A549 (cell line): ENCODE data around the gene CELSR1. TPM values are rescaled to one million over a fixed set of nuclear protein-coding genes. Genes with fewer than 3 reads are reported as not detected.

Experiments used
- ATAC-seq, 2 experiments: fragments of 200-7000 bp in 1 of 2; fragments of >200 bp in 1 of 2; cut with Nextera tagmentation in 1 of 2; cut with Tn5 transposase in 1 of 2; 3 replicates each; pipeline versions ENCODE4 v1.8.0 to v1.9.1; 2018 to 2020; ENCODE audit warnings: mild to moderate bottlenecking in 1 of 2, moderate library complexity in 1 of 2
- CTCF ChIA-PET: fragments of 300-600 bp; sonication (Branson Sonifier 250); formaldehyde crosslinking; extraction: SDS; loops from one replicate; lab custom pipeline; 2021; ENCODE audit warnings: antibody characterized with exemption, inconsistent platforms; lab: Yijun Ruan, JAX
- POLR2A ChIA-PET: fragments of 350-600 bp; formaldehyde crosslinking; extraction: SDS; loops from one replicate; lab custom pipeline; 2021; ENCODE audit warnings: antibody characterized with exemption, inconsistent platforms; lab: Yijun Ruan, JAX
- DNase-seq, 2 experiments: peaks; one replicate each; pipeline versions ENCODE4 v3.0.0 to v3.0.0-alpha.2; 2011 to 2016; ENCODE audit warnings: low read depth in 1 of 2, low spot score in 1 of 2
- FAIRE-seq: peaks from 2 replicates; lab custom pipeline; 2011; peaks lifted over from hg19 to GRCh38; lab: Jason Lieb, UNC
- H3K27ac ChIP-seq, 2 experiments: fragments of >200 bp; sonication (Bioruptor Twin); formaldehyde crosslinking; 3 replicates each; pipeline ENCODE4 v1.5.1; 2016 to 2017
- H3K4me1 ChIP-seq: fragments of >200 bp; sonication (Bioruptor Twin); formaldehyde crosslinking; 3 replicates; pipeline ENCODE4 v1.6.1; 2016
- H3K4me2 ChIP-seq: fragments of >200 bp; sonication (Bioruptor Twin); formaldehyde crosslinking; 3 replicates; pipeline ENCODE4 v1.6.1; 2016
- H3K4me3 ChIP-seq: fragments of >200 bp; sonication (Bioruptor Twin); formaldehyde crosslinking; 3 replicates; pipeline ENCODE4 v1.5.1; 2016
- H3K9me3 ChIP-seq: fragments of >200 bp; sonication (Bioruptor Twin); formaldehyde crosslinking; 3 replicates; pipeline ENCODE4 v1.6.1; 2016
- CHD4 ChIP-seq: fragments of 200-600 bp; sonication (generic); IDR thresholded peaks from 2 replicates; pipeline ENCODE4 v1.6.1; 2016; ENCODE audit warnings: antibody characterized with exemption, mild to moderate bottlenecking, borderline replicate concordance
- CTCF ChIP-seq: fragments of >200 bp; sonication (Bioruptor Twin); formaldehyde crosslinking; IDR thresholded peaks from 3 replicates; pipeline ENCODE4 v1.5.1; 2016
- EHMT2 ChIP-seq: fragments of 200-600 bp; sonication (generic); IDR thresholded peaks from 2 replicates; pipeline ENCODE4 v1.6.1; 2016; ENCODE audit warnings: antibody characterized with exemption, low read depth, mild to moderate bottlenecking, moderate library complexity
- ESRRA ChIP-seq: fragments of 150-350 bp; IDR thresholded peaks from 2 replicates; pipeline ENCODE4 v1.6.1; 2014; ENCODE audit warnings: mild to moderate bottlenecking, low read length, borderline replicate concordance
- FOSB ChIP-seq: fragments of 250-450 bp; sonication (Bioruptor Pico); IDR thresholded peaks from 2 replicates; pipeline ENCODE4 v1.5.0; 2020; ENCODE audit warnings: mild to moderate bottlenecking, moderate library complexity
- FOSL2 ChIP-seq, 2 experiments: fragments of 450-650 bp in 1 of 2; fragments of >200 bp in 1 of 2; sonication (Bioruptor Twin) in 1 of 2; formaldehyde crosslinking; IDR thresholded peaks; 2 replicates each; pipeline versions ENCODE4 v1.5.0 to v1.6.1; 2016 to 2020; ENCODE audit warnings: mild to moderate bottlenecking in 1 of 2, moderate library complexity in 1 of 2
- JUNB ChIP-seq: fragments of >200 bp; sonication (Bioruptor Twin); formaldehyde crosslinking; IDR thresholded peaks from 2 replicates; pipeline ENCODE4 v1.6.1; 2016
- KDM1A ChIP-seq: fragments of 200-600 bp; sonication (generic); IDR thresholded peaks from 2 replicates; pipeline ENCODE4 v1.6.1; 2016; ENCODE audit warnings: low read depth, mild to moderate bottlenecking
- MAFK ChIP-seq: fragments of 450-650 bp; IDR thresholded peaks from 2 replicates; pipeline ENCODE4 v1.6.1; 2014; ENCODE audit not compliant: partially characterized antibody
- MAZ ChIP-seq: fragments of 150-350 bp; IDR thresholded peaks from 2 replicates; pipeline ENCODE4 v1.6.1; 2014; ENCODE audit warnings: antibody characterized with exemption, low read depth, low read length, borderline replicate concordance
- NFE2L2 ChIP-seq: fragments of 150-350 bp; conservative IDR thresholded peaks from 2 replicates; pipeline ENCODE4 v1.6.1; 2014; ENCODE audit warnings: low read length
- NPAS2 ChIP-seq: fragments of 250-450 bp; sonication (Bioruptor Pico); IDR thresholded peaks from 2 replicates; pipeline ENCODE4 v1.8.0; 2022; ENCODE audit warnings: mild to moderate bottlenecking, moderate library complexity, borderline replicate concordance
- PHF8 ChIP-seq: fragments of 200-600 bp; sonication (generic); IDR thresholded peaks from 2 replicates; pipeline ENCODE4 v1.6.1; 2016; ENCODE audit warnings: low read depth, mild to moderate bottlenecking, antibody characterized with exemption, moderate library complexity, borderline replicate concordance
- RARB ChIP-seq: fragments of 250-450 bp; sonication (Bioruptor Pico); IDR thresholded peaks from 2 replicates; pipeline ENCODE4 v1.8.0; 2021; ENCODE audit warnings: mild to moderate bottlenecking, moderate library complexity
- RCOR1 ChIP-seq: fragments of 150-350 bp; IDR thresholded peaks from 2 replicates; pipeline ENCODE4 v1.6.1; 2014; ENCODE audit warnings: antibody characterized with exemption, low read length, low read depth
- SMC3 ChIP-seq: fragments of >200 bp; sonication (Bioruptor Twin); formaldehyde crosslinking; IDR thresholded peaks from 3 replicates; pipeline ENCODE4 v1.6.1; 2018; ENCODE audit warnings: inconsistent platforms
- TP53 ChIP-seq: fragments of 250-450 bp; sonication (Bioruptor Pico); IDR thresholded peaks from 2 replicates; pipeline ENCODE4 v1.5.0; 2021; ENCODE audit warnings: mild to moderate bottlenecking, moderate library complexity
- ZFP36 ChIP-seq: fragments of 450-650 bp; IDR thresholded peaks from 2 replicates; pipeline ENCODE4 v1.6.1; 2014; ENCODE audit warnings: borderline replicate concordance; ENCODE audit not compliant: partially characterized antibody
- ZSCAN20 ChIP-seq: fragments of 250-450 bp; sonication (Bioruptor Pico); IDR thresholded peaks from 2 replicates; pipeline ENCODE4 v1.8.0; 2022; ENCODE audit warnings: mild to moderate bottlenecking, moderate library complexity
- WGBS: methylation state at CpG from one replicate; pipeline ENCODE4 v1.1.6; 2017; ENCODE audit errors: missing lambda C conversion rate; 5-methylcytosine and 5-hydroxymethylcytosine counted together
- polyA plus RNA-seq, 4 experiments: library from polyadenylated mRNA; depleted of rRNA in 3 of 4; stranded (reverse); fragments of >200 nt; fragmentation: RNase III in 1 of 4; extraction: RNeasy Plus Mini Kit Qiagen cat#74134 plus additional on column Dnase treatment in 1 of 4; gene quantifications; 2 replicates in 3 of 4; 3 replicates in 1 of 4; pipeline ENCODE4 v1.2.3, GENCODE V29; 2011 to 2017
- TF ChIP-seq, protein P1 (sequence below): fragments of 450-650 bp; IDR thresholded peaks from 2 replicates; pipeline ENCODE4 v1.6.1; 2014; ENCODE audit warnings: antibody characterized with exemption
- TF ChIP-seq, protein P2 (sequence below): fragments of 200-600 bp; sonication (generic); IDR thresholded peaks from 2 replicates; pipeline ENCODE4 v1.6.1; 2016; ENCODE audit warnings: antibody characterized with exemption, mild to moderate bottlenecking, moderate library complexity
- TF ChIP-seq, protein P3 (sequence below): IDR thresholded peaks from 2 replicates; pipeline ENCODE4 v1.6.1; 2012; ENCODE audit warnings: low read depth, borderline replicate concordance

CELSR1 gene
- polyA plus RNA-seq, 2 of the 4 experiments (the other 2 are of a cell fraction) = 15.3 to 31.8 TPM

DNA sequence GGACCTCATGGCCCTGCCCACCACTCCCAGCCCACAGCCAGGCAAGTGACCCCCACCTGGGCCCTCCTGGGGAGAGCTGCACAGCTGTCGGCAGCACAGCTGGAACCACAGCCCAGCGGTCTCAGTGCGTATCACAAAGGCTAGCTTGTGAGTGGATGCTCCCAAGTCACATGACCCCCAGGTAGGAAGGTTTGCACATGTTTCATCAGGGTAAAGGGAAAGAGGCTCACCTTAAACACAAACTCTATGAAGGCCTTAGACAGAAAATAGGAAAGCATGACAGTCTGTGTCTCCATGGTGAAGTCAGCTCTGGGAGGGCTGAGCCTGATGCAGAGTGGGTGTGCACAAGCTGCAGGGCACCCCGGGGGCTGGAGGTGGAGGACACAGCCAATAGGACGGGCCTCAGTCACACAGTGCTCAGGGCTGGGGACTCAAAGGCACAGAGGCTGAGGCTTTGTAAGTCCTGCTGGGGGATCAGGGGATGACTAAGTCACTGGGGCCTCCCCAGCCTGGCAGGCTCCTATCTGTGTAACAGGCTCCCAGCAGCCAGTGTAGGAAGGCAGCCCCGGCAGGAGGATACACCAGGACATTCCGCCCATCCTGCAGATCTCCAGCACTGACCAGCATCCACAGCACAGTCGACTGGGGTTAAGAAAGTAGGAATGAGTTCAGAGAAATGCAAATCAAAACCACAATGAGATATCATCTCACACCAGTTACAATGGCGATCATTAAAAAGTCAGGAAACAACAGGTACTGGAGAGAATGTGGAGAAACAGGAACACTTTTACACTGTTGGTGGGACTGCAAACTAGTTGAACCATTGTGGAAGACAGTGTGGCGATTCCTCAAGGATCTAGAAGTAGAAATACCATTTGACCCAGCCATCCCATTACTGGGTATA, 22.0 kb downstream of the CELSR1 start:
- Histone ChIP-seq H3K4me3 (no peak overlapping the region), H3K4me1 (peaks cover 23% of the 10 kb centered on the region), H3K27ac (peak overlapping the region; percentile 91 to 96), H3K9me3 (no peaks in the 10 kb centered on the region), H3K4me2 (peak overlapping the region; percentile 88)
- TF ChIP-seq JUNB = no peak
- TF ChIP-seq, protein P1, sequence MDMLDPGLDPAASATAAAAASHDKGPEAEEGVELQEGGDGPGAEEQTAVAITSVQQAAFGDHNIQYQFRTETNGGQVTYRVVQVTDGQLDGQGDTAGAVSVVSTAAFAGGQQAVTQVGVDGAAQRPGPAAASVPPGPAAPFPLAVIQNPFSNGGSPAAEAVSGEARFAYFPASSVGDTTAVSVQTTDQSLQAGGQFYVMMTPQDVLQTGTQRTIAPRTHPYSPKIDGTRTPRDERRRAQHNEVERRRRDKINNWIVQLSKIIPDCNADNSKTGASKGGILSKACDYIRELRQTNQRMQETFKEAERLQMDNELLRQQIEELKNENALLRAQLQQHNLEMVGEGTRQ = peak; percentile 57
- DNase-seq (no peak), FAIRE-seq (no peak), ATAC-seq (peak; percentile 58 to 64)
- POLR2A ChIA-PET = interaction anchor here (1.1 kb wide), 2 partner anchors 13 to 30 kb away, joined by 4 to 6 read pairs; no protein-coding TSS in a partner anchor
- CTCF ChIA-PET = interaction anchor here (1.4 to 2.8 kb wide), 3 partner anchors 13 to 148 kb away, joined by 6 to 12 read pairs (median 9); no protein-coding TSS in a partner anchor
- WGBS = 61% methylated on average over 8 of the region's 10 CpGs

- Histone ChIP-seq H3K4me3 (0 out of 3 replicates have a peak overlapping the region, but pooled peaks have one; percentile 21), H3K27ac (peak overlapping the region; percentile 91 to 96), H3K4me2 (peak overlapping the region; percentile 88), H3K4me1 (peaks cover 23% of the 10 kb centered on the region), H3K9me3 (no peaks in the 10 kb centered on the region)
- ChIA-PET CTCF (interaction anchor here (1.1 to 2.8 kb wide), 4 partner anchors 12 to 147 kb away, joined by 3 to 12 read pairs (median 8); no protein-coding TSS in a partner anchor), POLR2A (interaction anchor here (1.1 kb wide), 2 partner anchors 13 to 29 kb away, joined by 4 to 6 read pairs; no protein-coding TSS in a partner anchor)
- peak; percentile 58 for TF ChIP-seq MAFK
- TF ChIP-seq TP53 (CRISPR knock-in tag) = no peak
- no peak for TF ChIP-seq FOSL2 (IDR thresholded peaks at IDR 0.05)
- TF ChIP-seq FOSL2 (CRISPR knock-in tag; IDR thresholded peaks at IDR 0.05) = peak; percentile 64
- peak; percentile 89 to 93 for ATAC-seq
- no peak for FAIRE-seq
- 4% methylated on average over 5 of the region's 16 CpGs for WGBS
- peak; percentile 64 to 72 for DNase-seq
These were observed 22.7 kb downstream of the CELSR1 start for GRCh38 chr22:46514592-46515207.

DNA sequence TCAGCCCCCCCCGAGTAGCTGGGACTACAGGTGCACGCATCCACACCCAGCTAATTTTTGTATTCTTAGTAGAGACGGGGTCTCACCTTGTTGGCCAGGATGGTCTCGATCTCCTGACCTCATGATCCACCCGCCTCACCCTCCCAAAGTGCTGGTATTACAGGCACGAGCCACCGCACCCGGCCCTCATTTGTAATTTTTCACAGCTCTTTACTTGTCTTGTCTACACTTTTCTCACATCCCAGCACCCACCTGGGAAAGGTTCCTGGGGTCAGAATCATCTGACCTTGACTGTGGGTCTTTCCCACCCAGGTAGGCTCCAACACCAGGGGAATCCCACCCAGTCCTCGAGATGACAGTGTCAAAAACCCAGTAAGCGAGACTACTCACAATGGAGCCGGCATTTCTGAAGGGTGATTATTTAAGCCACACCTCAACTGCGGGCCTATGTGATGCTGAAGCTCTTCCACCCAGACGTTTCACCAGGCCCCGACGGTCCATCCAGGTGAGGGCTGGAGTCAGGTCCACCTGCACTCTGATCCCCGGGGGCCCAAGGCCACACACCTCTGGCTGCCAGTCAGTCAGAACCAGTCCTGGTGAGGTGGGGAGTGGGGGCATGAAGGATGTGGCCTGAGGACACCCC, 23.4 kb downstream of the CELSR1 start:
- H3K4me1 ChIP-seq = peaks cover 23% of the 10 kb centered on the region
- ChIA-PET CTCF (interaction anchor here (1.1 to 2.8 kb wide), 3 partner anchors 20 to 146 kb away, joined by 3 to 12 read pairs (median 9); no protein-coding TSS in a partner anchor), POLR2A (no interaction called here)
- H3K4me3 ChIP-seq = 0 out of 3 replicates have a peak overlapping the region, but pooled peaks have one; percentile 21
- FAIRE-seq = no peak
- no peak for DNase-seq
- peak overlapping the region; percentile 91 to 96 for H3K27ac ChIP-seq
- ATAC-seq = peak; percentile 9 to 10; a peak in 2 of 6 replicates
- 94% methylated on average over 8 of the region's 16 CpGs for whole genome bisulfite sequencing
- H3K4me2 ChIP-seq = peak overlapping the region; percentile 88
- no peaks in the 10 kb centered on the region for H3K9me3 ChIP-seq
- TF ChIP-seq NFE2L2 = no peak
- TF ChIP-seq CTCF = no peak
- no peak for TF ChIP-seq NPAS2
- no peak for TF ChIP-seq SMC3
- no peak for TF ChIP-seq ZFP36
- TF ChIP-seq, protein P2, sequence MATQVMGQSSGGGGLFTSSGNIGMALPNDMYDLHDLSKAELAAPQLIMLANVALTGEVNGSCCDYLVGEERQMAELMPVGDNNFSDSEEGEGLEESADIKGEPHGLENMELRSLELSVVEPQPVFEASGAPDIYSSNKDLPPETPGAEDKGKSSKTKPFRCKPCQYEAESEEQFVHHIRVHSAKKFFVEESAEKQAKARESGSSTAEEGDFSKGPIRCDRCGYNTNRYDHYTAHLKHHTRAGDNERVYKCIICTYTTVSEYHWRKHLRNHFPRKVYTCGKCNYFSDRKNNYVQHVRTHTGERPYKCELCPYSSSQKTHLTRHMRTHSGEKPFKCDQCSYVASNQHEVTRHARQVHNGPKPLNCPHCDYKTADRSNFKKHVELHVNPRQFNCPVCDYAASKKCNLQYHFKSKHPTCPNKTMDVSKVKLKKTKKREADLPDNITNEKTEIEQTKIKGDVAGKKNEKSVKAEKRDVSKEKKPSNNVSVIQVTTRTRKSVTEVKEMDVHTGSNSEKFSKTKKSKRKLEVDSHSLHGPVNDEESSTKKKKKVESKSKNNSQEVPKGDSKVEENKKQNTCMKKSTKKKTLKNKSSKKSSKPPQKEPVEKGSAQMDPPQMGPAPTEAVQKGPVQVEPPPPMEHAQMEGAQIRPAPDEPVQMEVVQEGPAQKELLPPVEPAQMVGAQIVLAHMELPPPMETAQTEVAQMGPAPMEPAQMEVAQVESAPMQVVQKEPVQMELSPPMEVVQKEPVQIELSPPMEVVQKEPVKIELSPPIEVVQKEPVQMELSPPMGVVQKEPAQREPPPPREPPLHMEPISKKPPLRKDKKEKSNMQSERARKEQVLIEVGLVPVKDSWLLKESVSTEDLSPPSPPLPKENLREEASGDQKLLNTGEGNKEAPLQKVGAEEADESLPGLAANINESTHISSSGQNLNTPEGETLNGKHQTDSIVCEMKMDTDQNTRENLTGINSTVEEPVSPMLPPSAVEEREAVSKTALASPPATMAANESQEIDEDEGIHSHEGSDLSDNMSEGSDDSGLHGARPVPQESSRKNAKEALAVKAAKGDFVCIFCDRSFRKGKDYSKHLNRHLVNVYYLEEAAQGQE = no peak
- no peak for TF ChIP-seq ESRRA
- no peak for TF ChIP-seq FOSB (CRISPR knock-in tag)
- TF ChIP-seq RCOR1 = no peak
- TF ChIP-seq PHF8 = no peak
- TF ChIP-seq, protein P3, sequence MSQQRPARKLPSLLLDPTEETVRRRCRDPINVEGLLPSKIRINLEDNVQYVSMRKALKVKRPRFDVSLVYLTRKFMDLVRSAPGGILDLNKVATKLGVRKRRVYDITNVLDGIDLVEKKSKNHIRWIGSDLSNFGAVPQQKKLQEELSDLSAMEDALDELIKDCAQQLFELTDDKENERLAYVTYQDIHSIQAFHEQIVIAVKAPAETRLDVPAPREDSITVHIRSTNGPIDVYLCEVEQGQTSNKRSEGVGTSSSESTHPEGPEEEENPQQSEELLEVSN = no peak
- TF ChIP-seq MAZ = no peak
- no peak for TF ChIP-seq ZSCAN20
- no peak for TF ChIP-seq RARB (CRISPR knock-in tag)
- TF ChIP-seq CHD4 = no peak
- no peak for TF ChIP-seq KDM1A
- TF ChIP-seq EHMT2 = no peak
